ENCODE results near the gene CLOCK.
"Not testable (repeated sequence)": the region's sequence is repeated elsewhere in the genome, so short reads cannot be mapped to it uniquely, and the experiment has no call there.

Gene CLOCK

GRCh38 chr4:55553441-55554201 lies 6.9 kb upstream of the CLOCK start:
- H3K4me3 ChIP-seq: no peak overlapping the region
- H3K27me3 ChIP-seq (ENCODE audit: low read depth): no peaks in the 10 kb centered on the region
- no peak for DNase-seq (ENCODE audit: low spot score in 2 of 2)
- H3K36me3 ChIP-seq (replicated peaks): no peaks in the 10 kb centered on the region
- in situ Hi-C loops (cut with MboI; ENCODE audit: low sequenced_read_pairs): no loop called here
- H3K4me1 ChIP-seq: no peaks in the 10 kb centered on the region
- no peaks in the 10 kb centered on the region for H3K9me3 ChIP-seq

GRCh38 chr4:55551964-55552363 lies 5.3 kb upstream of the CLOCK start:
- in situ Hi-C loops (cut with MboI; ENCODE audit: low sequenced_read_pairs); DNase-seq (ENCODE audit: low spot score in 2 of 2): not testable (repeated sequence)

GRCh38 chr4:55549888-55550287 lies 3.2 kb upstream of the CLOCK start:
- Histone ChIP-seq H3K36me3 (replicated peaks) (no peaks in the 10 kb centered on the region), H3K4me1 (peaks cover 7% of the 10 kb centered on the region), H3K4me3 (no peak overlapping the region), H3K9me3 (no peaks in the 10 kb centered on the region), H3K27me3 (ENCODE audit: low read depth) (no peaks in the 10 kb centered on the region)
- DNase-seq (ENCODE audit: low spot score in 2 of 2): no peak
- in situ Hi-C loops (cut with MboI; ENCODE audit: low sequenced_read_pairs): no loop called here

More at GRCh38 chr4:55551964-55552363, 5.3 kb upstream of the CLOCK start:
- not testable (repeated sequence) for H3K27me3 ChIP-seq (ENCODE audit: low read depth); H3K4me3 ChIP-seq; H3K36me3 ChIP-seq (replicated peaks); H3K9me3 ChIP-seq; H3K4me1 ChIP-seq

GRCh38 chr4:55547918-55548317 lies 1.2 kb upstream of the CLOCK start:
- H3K27me3 ChIP-seq (ENCODE audit: low read depth): no peaks in the 10 kb centered on the region
- no peak for DNase-seq (ENCODE audit: low spot score in 2 of 2)
- H3K9me3 ChIP-seq: no peaks in the 10 kb centered on the region
- H3K4me3 ChIP-seq: peak overlapping the region; percentile 81; the same call in 1 of the 2 replicates
- H3K4me1 ChIP-seq: peaks cover 14% of the 10 kb centered on the region
- H3K36me3 ChIP-seq (replicated peaks): no peaks in the 10 kb centered on the region
- in situ Hi-C loops (cut with MboI; ENCODE audit: low sequenced_read_pairs): no loop called here

GRCh38 chr4:55547466-55547770 lies 709 bp upstream of the CLOCK start:
- peak overlapping the region; percentile 81 for H3K4me3 ChIP-seq
- no peaks in the 10 kb centered on the region for H3K27me3 ChIP-seq (ENCODE audit: low read depth)
- H3K36me3 ChIP-seq (replicated peaks): no peaks in the 10 kb centered on the region
- no peaks in the 10 kb centered on the region for H3K9me3 ChIP-seq
- peaks cover 14% of the 10 kb centered on the region for H3K4me1 ChIP-seq
- in situ Hi-C loops (cut with MboI; ENCODE audit: low sequenced_read_pairs): no loop called here
- DNase-seq (ENCODE audit: low spot score in 2 of 2): peak; percentile 49 to 63

GRCh38 chr4:55546506-55546755 lies 278 bp downstream of the CLOCK start:
- Histone ChIP-seq H3K4me1 (peaks cover 17% of the 10 kb centered on the region), H3K27me3 (ENCODE audit: low read depth) (no peaks in the 10 kb centered on the region), H3K4me3 (peak overlapping the region; percentile 81), H3K9me3 (no peaks in the 10 kb centered on the region), H3K36me3 (replicated peaks) (no peaks in the 10 kb centered on the region)
- in situ Hi-C loops (cut with MboI; ENCODE audit: low sequenced_read_pairs): no loop called here
- no peak for DNase-seq (ENCODE audit: low spot score in 2 of 2)

GRCh38 chr4:55545641-55546505 lies 836 bp downstream of the CLOCK start:
- Histone ChIP-seq H3K27me3 (ENCODE audit: low read depth) (no peaks in the 10 kb centered on the region), H3K4me1 (peaks cover 18% of the 10 kb centered on the region), H3K36me3 (replicated peaks) (no peaks in the 10 kb centered on the region), H3K4me3 (peak overlapping the region; percentile 81), H3K9me3 (no peaks in the 10 kb centered on the region)
- peak; percentile 64 to 86 for DNase-seq (ENCODE audit: low spot score in 2 of 2)
- in situ Hi-C loops (cut with MboI; ENCODE audit: low sequenced_read_pairs): no loop called here

- H3K4me3 ChIP-seq: peak overlapping the region; percentile 81
- H3K27me3 ChIP-seq (ENCODE audit: low read depth): no peaks in the 10 kb centered on the region
- in situ Hi-C loops (cut with MboI; ENCODE audit: low sequenced_read_pairs): no loop called here
- no peaks in the 10 kb centered on the region for H3K9me3 ChIP-seq
- DNase-seq (ENCODE audit: low spot score in 2 of 2): peak in 1 of 2 experiments; percentile 33
- peaks cover 18% of the 10 kb centered on the region for H3K4me1 ChIP-seq
- H3K36me3 ChIP-seq (replicated peaks): no peaks in the 10 kb centered on the region
Observed at GRCh38 chr4:55545151-55545550, 1.6 kb downstream of the CLOCK start.

- Histone ChIP-seq H3K36me3 (replicated peaks) (no peaks in the 10 kb centered on the region), H3K4me3 (no peak overlapping the region), H3K9me3 (no peaks in the 10 kb centered on the region), H3K4me1 (peaks cover 18% of the 10 kb centered on the region), H3K27me3 (ENCODE audit: low read depth) (no peaks in the 10 kb centered on the region)
- no peak for DNase-seq (ENCODE audit: low spot score in 2 of 2)
- in situ Hi-C loops (cut with MboI; ENCODE audit: low sequenced_read_pairs): no loop called here
Observed at GRCh38 chr4:55543858-55544257, 2.9 kb downstream of the CLOCK start.

- no peaks in the 10 kb centered on the region for H3K27me3 ChIP-seq (ENCODE audit: low read depth)
- in situ Hi-C loops (cut with MboI; ENCODE audit: low sequenced_read_pairs): no loop called here
- peaks cover 11% of the 10 kb centered on the region; the same call in 1 of the 2 replicates for H3K4me1 ChIP-seq
- no peaks in the 10 kb centered on the region; the same call in 1 of the 2 replicates for H3K36me3 ChIP-seq (replicated peaks)
- no peak for DNase-seq (ENCODE audit: low spot score in 2 of 2)
- peaks cover 6% of the 10 kb centered on the region; the same call in 1 of the 2 replicates for H3K9me3 ChIP-seq
- no peak overlapping the region for H3K4me3 ChIP-seq
Observed at GRCh38 chr4:55540271-55540670, 6.4 kb downstream of the CLOCK start.

GRCh38 chr4:55539658-55540057 lies 7.1 kb downstream of the CLOCK start:
- DNase-seq (ENCODE audit: low spot score in 2 of 2): no peak
- Histone ChIP-seq H3K9me3 (peaks cover 8% of the 10 kb centered on the region; the same call in 1 of the 2 replicates), H3K27me3 (ENCODE audit: low read depth) (no peaks in the 10 kb centered on the region), H3K36me3 (replicated peaks) (no peaks in the 10 kb centered on the region; the same call in 1 of the 2 replicates), H3K4me3 (no peak overlapping the region), H3K4me1 (peaks cover 10% of the 10 kb centered on the region; the same call in 1 of the 2 replicates)
- in situ Hi-C loops (cut with MboI; ENCODE audit: low sequenced_read_pairs): no loop called here

- no peak for DNase-seq (ENCODE audit: low spot score in 2 of 2)
- Histone ChIP-seq H3K27me3 (ENCODE audit: low read depth) (no peaks in the 10 kb centered on the region), H3K9me3 (peaks cover 11% of the 10 kb centered on the region; the same call in 1 of the 2 replicates), H3K36me3 (replicated peaks) (no peaks in the 10 kb centered on the region; the same call in 1 of the 2 replicates), H3K4me1 (peaks cover 4% of the 10 kb centered on the region; the same call in 1 of the 2 replicates), H3K4me3 (no peak overlapping the region)
- in situ Hi-C loops (cut with MboI; ENCODE audit: low sequenced_read_pairs): no loop called here
Observed at GRCh38 chr4:55538531-55538930, 8.2 kb downstream of the CLOCK start.

GRCh38 chr4:55534306-55534705 lies 12.4 kb downstream of the CLOCK start:
- in situ Hi-C loops (cut with MboI; ENCODE audit: low sequenced_read_pairs): no loop called here
- Histone ChIP-seq H3K4me3 (no peak overlapping the region), H3K36me3 (replicated peaks) (no peaks in the 10 kb centered on the region; the same call in 1 of the 2 replicates), H3K9me3 (peaks cover 18% of the 10 kb centered on the region; the same call in 1 of the 2 replicates), H3K27me3 (ENCODE audit: low read depth) (no peaks in the 10 kb centered on the region), H3K4me1 (no peaks in the 10 kb centered on the region)
- DNase-seq (ENCODE audit: low spot score in 2 of 2): no peak

GRCh38 chr4:55530691-55531090 lies 16.0 kb downstream of the CLOCK start:
- Histone ChIP-seq H3K36me3 (replicated peaks) (no peaks in the 10 kb centered on the region), H3K4me3 (no peak overlapping the region), H3K9me3 (peaks cover 12% of the 10 kb centered on the region; the same call in 1 of the 2 replicates), H3K4me1 (peaks cover 10% of the 10 kb centered on the region), H3K27me3 (ENCODE audit: low read depth) (no peaks in the 10 kb centered on the region)
- in situ Hi-C loops (cut with MboI; ENCODE audit: low sequenced_read_pairs): no loop called here
- DNase-seq (ENCODE audit: low spot score in 2 of 2): no peak
